B cell (primary cell): ENCODE data around the gene USH2A. TPM values are rescaled to one million over a fixed set of nuclear protein-coding genes. Genes with fewer than 3 reads are reported as not detected.

Source experiments
- ATAC-seq: fragments of 200-7000 bp; cut with Tn5 transposase; one replicate; pipeline ENCODE4 v1.10.0; 2021; ENCODE audit warnings: low read depth, mild to moderate bottlenecking, moderate number of reproducible peaks, moderate library complexity
- CTCF ChIA-PET: fragments of 350-600 bp; sonication (Branson Sonifier 250); formaldehyde crosslinking; loops from one replicate; lab custom pipeline; 2021; ENCODE audit warnings: antibody characterized with exemption, inconsistent platforms; lab: Charles Lee
- POLR2A ChIA-PET: fragments of 350-600 bp; sonication (Branson Sonifier 250); formaldehyde crosslinking; loops from one replicate; lab custom pipeline; 2021; ENCODE audit warnings: antibody characterized with exemption; lab: Charles Lee
- DNase-seq: peaks from one replicate; pipeline ENCODE4 v3.0.0; 2013
- H2AFZ ChIP-seq: 2 replicates; pipeline ENCODE4 v1.6.1; 2012; ENCODE audit warnings: mild to moderate bottlenecking, low read depth, low read length; ENCODE audit not compliant: insufficient read depth, poor library complexity, severe bottlenecking
- H3K27ac ChIP-seq, 2 donors: 1 replicate in 1 of 2; 2 replicates in 1 of 2; pipeline ENCODE4 v1.5.1; 2012 to 2013; ENCODE audit warnings: low read length in 2 of 2, mild to moderate bottlenecking in 2 of 2, moderate library complexity in 1 of 2
- H3K27me3 ChIP-seq, 4 experiments: fragments of 200-600 bp in 1 of 4; sonication (generic) in 1 of 4; replicated peaks in 1 of 4; 1 replicate in 2 of 4; 2 replicates in 2 of 4; pipeline versions ENCODE4 v1.6.1 to v1.7.0; 2013 to 2016; ENCODE audit warnings: low read length in 3 of 4, mild to moderate bottlenecking in 2 of 4, mixed read lengths in 1 of 4, moderate library complexity in 1 of 4; ENCODE audit not compliant: insufficient read depth in 4 of 4, control insufficient read depth in 3 of 4; ENCODE audit errors: control extremely low read depth in 1 of 4
- H3K36me3 ChIP-seq, 2 experiments: replicated peaks in 1 of 2; 1 replicate in 1 of 2; 2 replicates in 1 of 2; pipeline versions ENCODE4 v1.6.1 to v1.7.1; 2013; ENCODE audit warnings: low read length in 1 of 2; ENCODE audit not compliant: insufficient read depth in 2 of 2, control insufficient read depth in 1 of 2; ENCODE audit errors: control extremely low read depth in 1 of 2, extremely low read depth in 1 of 2
- H3K4me1 ChIP-seq, 2 donors: fragments of 200-600 bp in 1 of 2; sonication (generic) in 1 of 2; 1 replicate in 1 of 2; 2 replicates in 1 of 2; pipeline versions ENCODE4 v1.5.1 to v1.6.1; 2013 to 2017; ENCODE audit warnings: low read length in 2 of 2; ENCODE audit not compliant: control insufficient read depth in 2 of 2, insufficient read depth in 2 of 2
- H3K4me2 ChIP-seq: replicated peaks from 2 replicates; pipeline ENCODE3; 2012; ENCODE audit warnings: mild to moderate bottlenecking, low read depth, low read length; ENCODE audit not compliant: poor library complexity, severe bottlenecking
- H3K4me3 ChIP-seq, 5 experiments: fragments of 200-600 bp in 1 of 5; sonication (generic) in 1 of 5; 1 replicate in 3 of 5; 2 replicates in 2 of 5; pipeline versions ENCODE4 v1.5.1 to v1.7.0; 2011 to 2016; ENCODE audit warnings: low read length in 4 of 5, mild to moderate bottlenecking in 4 of 5, low read depth in 2 of 5, control low read depth in 1 of 5, moderate library complexity in 1 of 5; ENCODE audit not compliant: insufficient read depth in 1 of 5; ENCODE audit errors: control extremely low read depth in 1 of 5, extremely low read depth in 1 of 5
- H3K79me2 ChIP-seq: fragments of 200-600 bp; sonication (generic); one replicate; pipeline ENCODE4 v1.6.0; 2016; ENCODE audit warnings: low read length; ENCODE audit not compliant: control insufficient read depth, insufficient read depth
- H3K9ac ChIP-seq: fragments of 200-600 bp; sonication (generic); 2 replicates; pipeline ENCODE4 v1.6.1; 2017; ENCODE audit warnings: mild to moderate bottlenecking, low read length, moderate library complexity
- H3K9me3 ChIP-seq, 3 donors: one replicate each; pipeline versions ENCODE4 v1.6.1 to v1.7.1; 2013; ENCODE audit warnings: low read length in 2 of 3; ENCODE audit not compliant: control insufficient read depth in 2 of 3, insufficient read depth in 1 of 3; ENCODE audit errors: control extremely low read depth in 1 of 3
- H4K20me1 ChIP-seq: 2 replicates; pipeline ENCODE4 v1.6.0; 2012; ENCODE audit warnings: mild to moderate bottlenecking, low read length; ENCODE audit not compliant: insufficient read depth, control insufficient read depth, poor library complexity, severe bottlenecking
- H3K27ac Mint-ChIP-seq: one replicate; pipeline ENCODE4 v1.8.0; 2021; ENCODE audit warnings: mixed read lengths
- H3K27me3 Mint-ChIP-seq: one replicate; pipeline ENCODE4 v1.8.0; 2021; ENCODE audit warnings: mixed read lengths
- H3K4me1 Mint-ChIP-seq: one replicate; pipeline ENCODE4 v1.8.0; 2021; ENCODE audit warnings: mixed read lengths
- H3K4me3 Mint-ChIP-seq: one replicate; pipeline ENCODE4 v1.8.0; 2021; ENCODE audit warnings: mixed read lengths
- H3K9me3 Mint-ChIP-seq: one replicate; pipeline ENCODE4 v1.8.0; 2022; ENCODE audit warnings: mixed read lengths; ENCODE audit not compliant: insufficient read depth
- EZH2 ChIP-seq: IDR thresholded peaks from 2 replicates; pipeline ENCODE4 v1.6.1; 2012; ENCODE audit warnings: borderline replicate concordance, low read depth, mild to moderate bottlenecking, moderate library complexity, low read length; ENCODE audit not compliant: insufficient read depth, poor library complexity, severe bottlenecking
- WGBS: methylation state at CpG from one replicate; pipeline ENCODE4 v1.1.5; 2013; ENCODE audit warnings: missing lambda C conversion rate; ENCODE audit not compliant: insufficient coverage; 5-methylcytosine and 5-hydroxymethylcytosine counted together
- intact Hi-C: fragments of 100-400 bp; cut with micrococcal nuclease; formaldehyde crosslinking; loops from one replicate; pipeline ENCODE4 v1.10.0; 2022
- polyA plus RNA-seq: library from polyadenylated mRNA; depleted of rRNA; stranded (reverse); fragments of >200 nt; gene quantifications from 2 replicates; pipeline ENCODE4 v1.2.3, GENCODE V29; 2012
- total RNA-seq, 2 donors: library from RNA; stranded (reverse); fragments of 120-200 nt in 1 of 2; gene quantifications; 1 replicate in 1 of 2; 2 replicates in 1 of 2; pipeline versions ENCODE4 v1.2.3 to v1.2.4, GENCODE V29; 2013 to 2022
- TF ChIP-seq, protein P1 (sequence below): fragments of 200-600 bp; IDR thresholded peaks from one replicate; pipeline ENCODE4 v1.8.0; 2022; ENCODE audit warnings: antibody characterized with exemption, mild to moderate bottlenecking

The USH2A gene
- total and polyA plus RNA-seq, 2 donors (not counting 1 experiment from before 2014, with no cell fraction given) = 0.01 TPM; not detected in 1

DNA sequence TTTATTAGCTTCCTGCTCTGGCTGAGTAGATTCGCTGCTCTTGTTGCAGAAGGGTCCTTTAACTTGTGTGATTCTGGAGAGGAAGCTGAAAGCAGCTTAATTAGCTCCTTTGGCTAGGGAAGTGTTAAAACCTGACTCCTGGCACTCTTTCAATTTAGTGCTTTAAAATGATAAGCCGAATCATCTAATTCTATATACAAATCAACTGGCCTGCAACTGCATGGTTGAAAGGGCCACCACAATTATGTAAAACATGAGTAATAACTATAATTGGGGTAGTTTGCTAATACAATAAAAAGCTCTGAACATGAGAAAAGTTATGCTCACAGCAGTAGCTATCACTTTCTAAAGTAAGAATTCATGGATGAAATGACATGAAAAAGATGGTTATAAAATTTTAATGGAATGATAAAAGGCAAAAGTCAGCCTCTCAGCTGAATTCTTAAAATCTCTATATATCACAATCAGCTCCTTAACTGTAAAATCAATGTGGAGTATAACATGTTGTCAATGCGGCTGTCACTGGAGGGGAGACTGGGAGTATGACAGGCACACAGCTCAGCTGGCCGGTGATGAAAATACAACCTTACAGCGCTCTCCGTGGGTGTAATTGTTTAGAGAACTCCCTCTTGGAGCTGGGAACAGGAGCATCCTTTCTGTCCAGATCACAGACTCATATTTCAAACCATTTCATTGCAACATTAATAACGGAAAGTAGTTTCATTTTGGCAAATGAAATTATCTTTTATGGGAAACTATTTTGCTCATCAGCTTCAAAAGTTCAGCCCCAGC, 531.8 kb downstream of the USH2A start:
- no peaks in the 10 kb centered on the region for H4K20me1 ChIP-seq
- intact Hi-C loops = no loop called here
- H2AFZ ChIP-seq = no peak overlapping the region
- no peak for TF ChIP-seq EZH2
- TF ChIP-seq, protein P1, sequence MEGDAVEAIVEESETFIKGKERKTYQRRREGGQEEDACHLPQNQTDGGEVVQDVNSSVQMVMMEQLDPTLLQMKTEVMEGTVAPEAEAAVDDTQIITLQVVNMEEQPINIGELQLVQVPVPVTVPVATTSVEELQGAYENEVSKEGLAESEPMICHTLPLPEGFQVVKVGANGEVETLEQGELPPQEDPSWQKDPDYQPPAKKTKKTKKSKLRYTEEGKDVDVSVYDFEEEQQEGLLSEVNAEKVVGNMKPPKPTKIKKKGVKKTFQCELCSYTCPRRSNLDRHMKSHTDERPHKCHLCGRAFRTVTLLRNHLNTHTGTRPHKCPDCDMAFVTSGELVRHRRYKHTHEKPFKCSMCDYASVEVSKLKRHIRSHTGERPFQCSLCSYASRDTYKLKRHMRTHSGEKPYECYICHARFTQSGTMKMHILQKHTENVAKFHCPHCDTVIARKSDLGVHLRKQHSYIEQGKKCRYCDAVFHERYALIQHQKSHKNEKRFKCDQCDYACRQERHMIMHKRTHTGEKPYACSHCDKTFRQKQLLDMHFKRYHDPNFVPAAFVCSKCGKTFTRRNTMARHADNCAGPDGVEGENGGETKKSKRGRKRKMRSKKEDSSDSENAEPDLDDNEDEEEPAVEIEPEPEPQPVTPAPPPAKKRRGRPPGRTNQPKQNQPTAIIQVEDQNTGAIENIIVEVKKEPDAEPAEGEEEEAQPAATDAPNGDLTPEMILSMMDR = no peak
- POLR2A ChIA-PET = no interaction called here
- no peak overlapping the region for H3K9ac ChIP-seq
- no peak overlapping the region for H3K27ac ChIP-seq
- H3K36me3 ChIP-seq = no peaks in the 10 kb centered on the region
- DNase-seq = no peak
- H3K4me3 ChIP-seq = no peak overlapping the region
- no peak for ATAC-seq
- H3K27me3 Mint-ChIP-seq = no peaks in the 10 kb centered on the region
- H3K27me3 ChIP-seq = no peaks in the 10 kb centered on the region
- H3K4me1 Mint-ChIP-seq = no peaks in the 10 kb centered on the region
- H3K9me3 Mint-ChIP-seq = no peaks in the 10 kb centered on the region
- CTCF ChIA-PET = no interaction called here
- H3K4me2 ChIP-seq = no peak overlapping the region
- no peaks in the 10 kb centered on the region for H3K79me2 ChIP-seq
- H3K4me1 ChIP-seq = no peaks in the 10 kb centered on the region
- H3K27ac Mint-ChIP-seq = no peak overlapping the region
- H3K9me3 ChIP-seq = no peaks in the 10 kb centered on the region
- WGBS = no CpG with 5 or more reads among the region's 7 CpGs
- no peak overlapping the region for H3K4me3 Mint-ChIP-seq

DNA sequence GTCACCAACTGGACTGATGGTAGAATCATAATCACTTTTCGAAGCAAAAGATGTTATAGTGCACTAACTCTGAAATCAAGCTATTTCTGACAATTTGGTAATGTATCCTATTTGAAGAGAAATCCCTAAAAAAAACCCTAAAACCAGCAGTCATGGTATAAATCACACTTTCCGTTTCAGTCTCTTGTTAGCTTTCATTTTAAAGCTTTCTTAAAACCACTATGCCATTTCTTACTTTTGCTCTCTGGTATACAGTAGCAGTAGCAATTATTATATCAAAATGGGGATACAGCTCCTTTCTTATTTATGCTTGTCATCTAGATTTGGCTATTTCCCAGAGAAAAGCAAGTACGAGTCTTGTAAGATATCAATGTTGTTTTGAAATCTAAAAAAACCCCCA, 532.8 kb downstream of the USH2A start:
- Histone ChIP-seq H3K4me3 (no peak overlapping the region), H3K9me3 (no peaks in the 10 kb centered on the region), H4K20me1 (no peaks in the 10 kb centered on the region), H3K4me1 (no peaks in the 10 kb centered on the region), H2AFZ (no peak overlapping the region), H3K9ac (no peak overlapping the region), H3K27me3 (no peaks in the 10 kb centered on the region), H3K27ac (no peak overlapping the region), H3K4me2 (no peak overlapping the region), H3K79me2 (no peaks in the 10 kb centered on the region), H3K36me3 (no peaks in the 10 kb centered on the region)
- DNase-seq (no peak), ATAC-seq (no peak)
- POLR2A ChIA-PET = no interaction called here
- no peak overlapping the region for H3K4me3 Mint-ChIP-seq
- no peaks in the 10 kb centered on the region for H3K4me1 Mint-ChIP-seq
- WGBS = no CpG with 5 or more reads among the region's 3 CpGs
- CTCF ChIA-PET = no interaction called here
- TF ChIP-seq, protein P1 = no peak
- no peak for TF ChIP-seq EZH2
- H3K9me3 Mint-ChIP-seq = no peaks in the 10 kb centered on the region
- H3K27ac Mint-ChIP-seq = no peak overlapping the region
- H3K27me3 Mint-ChIP-seq = no peaks in the 10 kb centered on the region
- intact Hi-C loops = no loop called here
